SK-N-MC (cell line): Measurements from ENCODE around the gene FAM107B.
"Not testable (repeated sequence)": the region's sequence is repeated elsewhere in the genome, so short reads cannot be mapped to it uniquely, and the experiment has no call there.

Experiments used
- DNase-seq: peaks from one replicate; pipeline ENCODE4 v3.0.0-alpha.2; 2011; ENCODE audit warnings: low read depth, low spot score
- H3K27ac ChIP-seq: fragments of 200-600 bp; sonication (generic); 2 replicates; pipeline ENCODE4 v1.5.1; 2016; ENCODE audit warnings: mixed run types
- H3K36me3 ChIP-seq: fragments of 200-600 bp; sonication (generic); 2 replicates; pipeline ENCODE4 v1.6.1; 2017; ENCODE audit warnings: antibody characterized with exemption, low read length, mixed read lengths; ENCODE audit not compliant: insufficient read depth
- H3K4me3 ChIP-seq: fragments of 200-600 bp; sonication (generic); 2 replicates; pipeline ENCODE4 v1.5.1; 2016
- H3K9ac ChIP-seq: fragments of 200-600 bp; sonication (generic); 2 replicates; pipeline ENCODE4 v1.8.0; 2017; ENCODE audit warnings: mixed run types, mixed read lengths; ENCODE audit not compliant: insufficient read length
- H3K9me3 ChIP-seq: fragments of 200-600 bp; sonication (generic); 2 replicates; pipeline ENCODE4 v1.6.1; 2017; ENCODE audit warnings: low read depth, mild to moderate bottlenecking, antibody characterized with exemption, low read length, moderate library complexity, mixed read lengths
- EZH2 ChIP-seq: fragments of 200-600 bp; sonication (generic); IDR thresholded peaks from one replicate; pipeline ENCODE4 v1.6.1; 2017; ENCODE audit warnings: antibody characterized with exemption
- FOXP2 ChIP-seq: optimal IDR thresholded peaks from 2 replicates; pipeline ENCODE3; 2011; ENCODE audit warnings: mild to moderate bottlenecking, moderate library complexity; ENCODE audit not compliant: insufficient read depth; ENCODE audit errors: extremely low read length, control extremely low read depth
- POLR2AphosphoS5 ChIP-seq: IDR thresholded peaks from 2 replicates; pipeline ENCODE4 v1.6.1; 2012; ENCODE audit warnings: mild to moderate bottlenecking, low read depth, low read length, borderline replicate concordance

FAM107B gene

DNA sequence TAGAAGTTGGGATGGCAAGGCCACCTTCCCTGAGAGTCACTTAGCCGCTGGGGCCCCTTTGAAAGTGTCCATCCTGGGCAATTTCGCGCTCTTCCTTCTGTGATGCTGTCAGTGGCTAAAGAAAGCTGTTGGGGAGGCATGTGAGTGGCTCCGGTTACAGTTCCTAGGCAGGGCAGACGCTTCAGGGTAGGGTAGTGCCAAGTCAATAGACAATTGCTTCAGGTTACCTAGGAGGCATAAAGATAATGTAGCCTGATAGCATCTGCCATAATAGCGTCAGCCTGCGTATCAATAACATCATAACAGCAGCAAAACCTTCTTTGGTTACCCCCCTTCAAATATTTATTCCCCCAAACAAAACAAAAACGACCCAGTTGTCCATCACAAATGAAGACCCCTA, at the start of gene FAM107B:
TSS of gene FAM107B (minus strand) at position 101 of the 400 bp plus-strand sequence. CDS start 234 bp downstream, outside the sequence.
- Histone ChIP-seq H3K9ac (no peak within 1 kb of the TSS), H3K9me3 (no peaks in the 10 kb centered on the region), H3K4me3 (no peak within 1 kb of the TSS), H3K36me3 (no peaks in the 10 kb centered on the region), H3K27ac (no peak within 1 kb of the TSS)
- no peak for DNase-seq
- TF ChIP-seq EZH2, result no peak
- no peak for TF ChIP-seq POLR2AphosphoS5
- TF ChIP-seq FOXP2, result no peak

DNA sequence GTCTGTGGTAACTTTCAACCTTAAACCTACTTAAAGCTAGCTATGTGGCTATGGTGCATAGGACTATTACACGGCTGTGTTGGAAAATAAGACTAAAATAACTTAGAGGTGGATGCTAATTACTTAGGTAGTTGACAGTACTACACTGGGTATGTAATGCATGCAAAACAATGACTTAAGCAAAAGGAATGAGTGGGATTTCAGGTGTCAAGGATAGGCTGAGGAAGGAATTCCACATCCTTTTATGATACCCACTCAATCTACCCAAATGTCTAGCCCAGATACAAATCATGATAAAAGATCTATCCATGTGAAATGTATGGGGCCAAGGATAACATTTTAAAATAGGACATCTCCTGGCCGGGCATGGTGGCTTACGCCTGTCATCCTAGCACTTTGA, 49.3 kb upstream of the FAM107B start:
- Histone ChIP-seq H3K9me3 (no peaks in the 10 kb centered on the region), H3K27ac (no peak overlapping the region), H3K36me3 (no peaks in the 10 kb centered on the region), H3K9ac (no peak overlapping the region), H3K4me3 (no peak overlapping the region)
- no peak for TF ChIP-seq EZH2
- no peak for TF ChIP-seq POLR2AphosphoS5
- TF ChIP-seq FOXP2, result no peak
- no peak for DNase-seq

- no peaks in the 10 kb centered on the region for H3K36me3 ChIP-seq
- no peak overlapping the region for H3K9ac ChIP-seq
- H3K27ac ChIP-seq, result no peak overlapping the region
- no peaks in the 10 kb centered on the region for H3K9me3 ChIP-seq
- TF ChIP-seq POLR2AphosphoS5 (no peak), FOXP2 (no peak), EZH2 (no peak)
- no peak for DNase-seq
- H3K4me3 ChIP-seq, result no peak overlapping the region
These were observed 48.4 kb upstream of the FAM107B start for GRCh38 chr10:14822879-14823755.

DNA sequence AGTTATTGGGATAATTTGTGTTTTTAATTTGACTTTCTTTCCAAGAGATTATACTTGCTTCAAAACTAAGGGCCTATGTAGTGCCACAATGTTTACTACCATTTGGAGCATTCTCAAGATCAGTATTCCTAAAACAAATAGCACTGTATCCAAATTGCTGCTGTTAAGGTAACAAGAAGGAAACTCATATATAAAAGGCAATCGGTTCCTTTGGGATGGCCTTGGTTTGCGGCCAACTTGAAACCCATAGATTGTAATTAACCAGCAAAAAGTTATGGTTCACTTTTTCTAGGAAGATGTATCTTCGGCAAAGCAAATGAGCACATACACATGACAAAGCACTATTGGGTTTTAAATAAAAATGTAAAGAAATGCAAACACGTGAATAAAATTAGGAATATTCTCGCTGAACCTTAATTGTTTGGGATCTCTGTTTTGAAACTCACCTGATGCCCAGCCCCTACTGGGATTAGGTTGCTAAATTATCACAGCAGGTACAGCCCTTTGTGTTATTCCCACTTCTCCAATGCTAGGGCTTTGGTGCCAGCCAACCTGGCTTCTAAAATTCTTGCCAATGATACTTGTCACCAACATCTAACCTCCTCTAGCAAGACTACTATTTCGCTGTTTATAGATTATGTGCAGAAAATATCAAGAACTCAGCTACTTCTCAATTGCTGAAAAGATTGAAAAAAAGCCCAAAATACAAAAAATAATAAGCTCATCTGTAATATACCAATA, 47.1 kb upstream of the FAM107B start:
- no peak overlapping the region for H3K27ac ChIP-seq
- no peak overlapping the region for H3K9ac ChIP-seq
- no peak for TF ChIP-seq POLR2AphosphoS5
- H3K36me3 ChIP-seq, result no peaks in the 10 kb centered on the region
- no peak for DNase-seq
- H3K4me3 ChIP-seq, result no peak overlapping the region
- H3K9me3 ChIP-seq, result no peaks in the 10 kb centered on the region

DNA sequence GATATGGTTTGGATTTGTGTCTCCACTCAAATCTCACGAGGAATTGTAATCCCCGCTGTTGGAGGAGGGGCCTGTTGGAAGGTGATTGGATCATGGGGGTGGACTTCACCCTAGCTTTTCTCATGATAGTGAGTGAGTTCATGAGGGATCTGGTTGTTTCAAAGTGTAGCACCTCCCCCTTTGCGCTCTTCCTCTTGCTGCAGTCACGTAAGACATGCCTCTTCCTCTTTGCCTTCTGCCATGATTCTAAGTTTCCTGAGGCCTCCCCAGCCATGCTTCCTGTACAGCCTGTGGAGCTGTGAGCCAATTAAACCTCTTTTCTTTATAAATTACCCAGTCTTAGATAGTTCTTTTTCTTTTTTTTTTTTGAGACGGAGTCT, 46.1 kb upstream of the FAM107B start:
- Histone ChIP-seq H3K4me3 (no peak overlapping the region), H3K9ac (no peak overlapping the region), H3K36me3 (no peaks in the 10 kb centered on the region), H3K27ac (no peak overlapping the region), H3K9me3 (no peaks in the 10 kb centered on the region)
- DNase-seq, result no peak
- TF ChIP-seq EZH2 (no peak), POLR2AphosphoS5 (no peak), FOXP2 (no peak)

GRCh38 chr10:14820010-14820774, 45.5 kb upstream of the FAM107B start:
- no peak for DNase-seq
- Histone ChIP-seq H3K27ac (no peak overlapping the region), H3K4me3 (no peak overlapping the region)

GRCh38 chr10:14816717-14817116, 42.0 kb upstream of the FAM107B start:
- not testable (repeated sequence) for DNase-seq, H3K9me3 ChIP-seq, H3K9ac ChIP-seq, H3K4me3 ChIP-seq, H3K27ac ChIP-seq, H3K36me3 ChIP-seq

More at GRCh38 chr10:14820010-14820774, 45.5 kb upstream of the FAM107B start:
- Histone ChIP-seq H3K9me3 (no peaks in the 10 kb centered on the region), H3K36me3 (no peaks in the 10 kb centered on the region), H3K9ac (no peak overlapping the region)
- TF ChIP-seq FOXP2 (no peak), POLR2AphosphoS5 (no peak), EZH2 (no peak)

- no peak for TF ChIP-seq POLR2AphosphoS5
- TF ChIP-seq EZH2, result no peak
- TF ChIP-seq FOXP2, result no peak
- no peak for DNase-seq
- Histone ChIP-seq H3K36me3 (no peaks in the 10 kb centered on the region), H3K4me3 (no peak overlapping the region), H3K9ac (no peak overlapping the region), H3K9me3 (no peaks in the 10 kb centered on the region), H3K27ac (no peak overlapping the region)
These were observed 41.0 kb upstream of the FAM107B start for GRCh38 chr10:14815681-14816080.
